Stimulated activated CD4-positive, alpha-beta T cell treated with anti-CD3 and anti-CD28 coated beads, TNF-alpha, amount 100 ng/mL, for 24 hours (primary cell): ENCODE data around the gene AP1M1.
A peak's percentile ranks its signal among the peaks of the same experiment; 100 is the strongest.
"Not testable (repeated sequence)": the region's sequence is repeated elsewhere in the genome, so short reads cannot be mapped to it uniquely, and the experiment has no call there.

Source experiments
- DNase-seq, 3 experiments: peaks; one replicate each; pipeline ENCODE4 v3.0.0-alpha.2; 2020; ENCODE audit warnings: low read depth in 3 of 3

Gene AP1M1

DNA sequence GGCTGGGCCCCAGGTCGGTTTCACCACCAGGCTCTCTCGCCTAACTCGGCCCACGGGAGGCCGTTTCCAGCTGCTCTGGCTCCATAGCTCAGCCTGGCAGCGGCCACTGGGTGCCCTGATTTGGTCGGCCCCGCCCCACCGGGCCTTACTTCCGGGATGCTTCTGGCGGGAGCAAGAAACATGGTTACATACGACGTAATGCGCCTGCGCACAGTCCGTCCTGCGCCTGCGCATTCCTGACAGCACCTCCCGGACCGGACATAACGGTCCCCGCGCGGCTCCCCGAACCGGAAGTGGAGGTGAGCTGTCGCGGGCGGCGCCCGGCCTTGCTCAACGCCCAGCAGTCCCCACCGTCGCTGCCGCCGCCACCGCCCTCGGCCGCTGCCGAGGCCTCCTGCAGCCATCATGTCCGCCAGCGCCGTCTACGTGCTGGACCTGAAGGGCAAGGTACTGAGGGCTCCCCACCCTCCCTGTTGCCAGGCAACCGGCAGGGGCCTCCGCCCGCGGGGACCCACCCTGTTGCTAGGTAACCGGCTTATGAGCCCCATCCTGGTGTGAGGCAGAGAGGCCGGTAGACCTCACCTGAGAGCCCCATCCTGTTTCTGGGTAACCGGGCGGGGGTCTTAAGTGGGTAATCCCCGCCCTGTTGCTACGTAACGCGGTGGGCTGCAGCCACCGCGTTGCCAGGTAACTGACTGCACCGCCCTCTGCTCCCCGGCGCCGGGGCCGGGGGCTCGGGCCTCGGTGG is at the start of gene AP1M1:
TSS of gene AP1M1 (plus strand) at position 290 of the 748 bp plus-strand sequence. CDS start at position 406, 116 bp downstream.
- DNase-seq = peak; percentile 96 to 99 (median 98)

DNA sequence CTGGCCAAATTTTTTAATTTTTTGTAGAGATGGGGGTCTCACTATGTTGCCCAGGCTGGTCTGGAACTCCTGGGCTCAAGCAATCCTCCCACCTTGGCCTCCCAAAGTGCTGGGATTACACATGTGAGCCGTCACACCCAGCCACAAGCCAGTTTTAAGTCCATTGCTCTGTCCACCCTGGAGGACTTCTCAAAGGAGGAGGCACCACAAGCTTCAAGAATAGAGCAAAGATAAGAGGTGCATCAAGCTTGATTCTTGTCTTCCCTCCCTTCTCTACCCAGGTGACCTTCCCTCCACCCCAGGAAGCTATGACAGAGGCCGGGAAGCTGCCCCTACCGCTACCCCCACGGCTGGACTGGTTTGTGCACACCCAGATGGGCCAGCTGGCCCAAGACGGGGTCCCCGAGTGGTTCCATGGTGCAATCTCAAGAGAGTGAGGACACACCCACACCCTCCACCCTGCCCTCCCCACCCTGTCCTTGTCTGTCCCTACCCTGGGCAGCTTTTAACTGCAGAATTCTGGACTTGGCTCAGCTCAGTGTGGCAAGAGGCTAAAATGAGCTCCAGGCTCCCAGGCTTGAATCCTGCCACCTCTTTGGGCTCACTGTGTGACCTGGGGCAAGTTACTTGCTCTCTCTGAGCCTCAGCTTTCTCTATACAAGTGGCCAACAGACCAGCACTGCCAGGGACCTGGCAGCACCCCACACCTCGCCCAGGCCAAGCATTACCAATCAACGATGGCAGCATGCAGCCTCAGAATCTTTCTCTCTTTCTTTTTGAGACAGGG is 49.1 kb upstream of the AP1M1 start:
- no peak for DNase-seq

DNA sequence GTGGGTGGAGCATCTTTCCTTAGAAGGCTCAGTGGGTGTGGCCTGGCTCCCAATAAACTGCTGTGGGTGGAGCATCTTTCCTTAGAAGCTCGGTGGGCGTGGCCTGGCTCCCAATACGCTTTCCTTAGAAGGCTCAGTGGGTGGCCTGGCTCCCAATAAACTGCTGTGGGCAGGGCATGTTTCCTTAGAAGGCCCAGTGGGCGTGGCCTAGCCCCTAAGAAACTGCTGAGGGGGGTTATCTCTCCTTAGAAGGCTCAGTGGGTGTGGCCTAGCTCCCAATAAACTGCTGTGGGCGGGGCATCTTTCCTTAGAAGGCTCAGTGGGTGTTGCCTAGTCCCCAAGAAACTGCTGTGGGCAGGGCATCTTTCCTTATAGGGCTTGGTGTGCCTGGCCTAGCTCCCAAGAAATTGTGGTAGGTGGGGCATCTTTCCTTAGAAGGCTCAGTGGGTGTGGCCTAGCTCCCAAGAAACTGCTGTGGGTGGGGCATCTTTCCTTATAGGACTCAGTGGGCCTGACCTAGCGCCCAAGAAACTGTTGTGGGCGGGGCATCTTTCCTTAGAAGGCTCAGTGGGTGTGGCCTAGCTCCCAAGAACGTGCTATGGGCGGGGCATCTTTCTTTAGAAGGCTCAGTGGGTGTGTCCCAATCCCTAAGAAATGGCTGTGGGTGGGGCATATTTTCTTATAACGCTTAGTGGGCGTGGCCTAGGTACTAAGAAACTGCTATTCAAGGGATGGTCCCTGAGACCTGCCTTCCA is 44.0 kb upstream of the AP1M1 start:
- no peak for DNase-seq

DNA sequence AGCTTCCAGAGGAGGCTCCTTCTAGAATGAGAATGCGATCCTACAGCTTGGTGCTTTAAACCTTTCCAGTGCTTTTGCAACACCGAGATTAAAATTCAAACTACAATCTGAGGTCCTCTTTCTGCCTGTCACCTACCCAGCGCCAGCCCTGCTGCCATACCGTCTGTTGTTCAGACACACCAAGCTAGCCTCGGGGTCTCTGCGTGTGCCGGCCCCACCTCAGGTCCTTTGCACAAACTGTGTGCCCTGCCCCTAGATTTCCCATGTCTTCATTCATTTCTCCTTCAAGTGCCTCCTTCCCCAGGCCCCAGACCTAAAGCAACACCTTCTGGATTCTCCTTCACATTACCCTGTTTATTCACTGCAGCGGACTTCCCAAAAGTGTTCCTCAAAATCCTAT is 43.2 kb upstream of the AP1M1 start:
- DNase-seq = no peak

DNA sequence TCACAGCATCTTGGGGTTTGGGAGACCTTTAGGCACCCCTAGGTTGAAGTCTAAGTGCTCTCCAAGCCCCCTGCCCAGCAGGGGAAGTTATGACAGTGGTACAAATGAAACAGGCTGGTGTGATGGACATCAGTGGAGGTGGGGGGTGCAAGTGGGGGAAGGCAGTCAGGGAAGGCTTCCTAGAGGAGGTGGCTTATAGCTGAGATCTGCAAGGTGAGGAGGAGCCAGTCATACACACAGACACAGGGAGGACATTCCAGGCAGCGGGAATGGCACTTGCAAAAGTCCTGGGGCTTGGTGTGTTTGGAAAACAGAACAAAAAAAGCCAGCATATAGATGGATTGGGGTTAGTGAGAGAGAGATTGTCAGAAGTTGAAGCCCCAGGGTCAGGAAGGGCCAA is 42.6 kb upstream of the AP1M1 start:
- no peak for DNase-seq

DNA sequence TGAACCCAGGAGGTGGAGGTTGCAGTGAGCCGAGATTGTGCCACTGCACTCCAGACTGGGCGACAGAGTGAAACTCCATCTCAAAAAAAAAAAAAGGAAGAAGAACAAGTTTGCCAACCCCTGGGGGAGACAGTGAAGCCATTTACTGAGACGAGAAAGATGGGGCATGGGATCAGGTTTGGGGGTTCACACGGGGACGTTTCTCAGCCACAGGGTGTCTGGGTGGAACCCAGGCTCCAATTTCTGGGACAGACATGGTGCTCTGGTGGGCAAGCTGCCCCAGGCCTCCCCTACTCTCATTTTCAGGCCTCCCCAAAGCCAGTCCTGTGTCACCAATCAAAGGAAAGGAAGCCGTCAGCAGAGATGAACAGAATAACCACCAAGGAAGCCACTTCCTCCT is 40.8 kb upstream of the AP1M1 start:
- DNase-seq = no peak

DNA sequence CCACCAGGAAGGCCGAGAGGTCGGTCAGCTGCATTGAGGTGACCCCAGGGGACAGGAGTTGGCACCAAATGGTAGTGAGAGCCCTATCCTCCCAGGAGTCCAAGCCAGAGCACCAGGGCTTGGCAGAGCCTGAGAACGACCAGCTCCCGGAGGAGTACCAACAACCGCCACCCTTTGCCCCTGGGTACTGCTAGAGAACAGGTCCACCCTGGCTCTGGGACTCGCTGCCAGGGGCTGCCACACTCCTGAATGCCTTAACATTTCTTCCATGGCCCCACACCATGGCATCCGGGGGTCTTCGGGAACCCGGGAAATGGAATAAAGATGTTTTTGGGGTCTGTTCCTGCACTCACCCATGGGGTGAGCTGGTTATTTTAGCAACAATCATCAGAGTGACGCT is 40.1 kb upstream of the AP1M1 start:
- no peak for DNase-seq

DNA sequence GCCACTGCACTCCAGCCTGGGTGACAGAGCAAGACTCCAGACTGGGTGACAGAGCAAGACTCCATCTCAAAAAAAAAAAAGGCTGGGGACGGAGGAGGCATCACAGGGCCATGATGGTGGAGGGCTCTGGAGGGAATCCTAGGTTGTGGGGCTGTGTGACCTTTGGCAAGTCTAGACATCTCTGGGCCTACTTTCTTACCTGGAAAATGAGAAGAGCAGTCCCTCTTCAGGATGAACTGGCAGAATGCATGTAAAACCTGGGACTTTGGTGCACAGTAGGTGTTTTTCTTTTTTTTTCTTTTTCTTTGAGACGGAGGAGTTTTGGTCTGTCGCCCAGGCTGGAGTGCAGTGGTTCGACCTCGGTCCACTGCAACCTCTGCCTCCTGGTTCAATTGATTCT is 38.1 kb upstream of the AP1M1 start:
- DNase-seq = no peak

DNA sequence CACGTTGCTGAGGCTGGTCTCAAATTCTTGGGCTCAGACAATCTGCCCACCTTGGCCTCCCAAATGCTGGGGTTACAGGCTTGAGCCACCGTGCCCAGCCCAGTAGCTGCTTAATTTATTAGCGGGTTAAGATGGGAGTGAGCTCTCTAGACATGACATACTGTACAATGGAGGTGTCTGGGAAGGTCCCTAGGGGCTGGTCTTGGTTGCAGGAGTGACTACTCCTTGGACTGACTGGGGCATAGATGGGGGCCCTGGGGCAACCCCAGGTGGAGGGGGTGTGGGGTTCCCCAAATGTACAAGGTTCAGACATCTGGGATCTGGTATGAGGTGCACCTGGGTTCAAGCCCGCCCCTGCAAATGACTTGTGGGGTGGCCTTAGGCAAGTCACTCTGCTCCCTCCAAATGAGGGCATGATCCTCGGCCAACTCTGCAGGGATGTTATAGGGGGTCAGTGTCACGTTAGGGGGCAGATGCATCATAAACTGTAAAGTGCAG is 37.2 kb upstream of the AP1M1 start:
- no peak for DNase-seq

DNA sequence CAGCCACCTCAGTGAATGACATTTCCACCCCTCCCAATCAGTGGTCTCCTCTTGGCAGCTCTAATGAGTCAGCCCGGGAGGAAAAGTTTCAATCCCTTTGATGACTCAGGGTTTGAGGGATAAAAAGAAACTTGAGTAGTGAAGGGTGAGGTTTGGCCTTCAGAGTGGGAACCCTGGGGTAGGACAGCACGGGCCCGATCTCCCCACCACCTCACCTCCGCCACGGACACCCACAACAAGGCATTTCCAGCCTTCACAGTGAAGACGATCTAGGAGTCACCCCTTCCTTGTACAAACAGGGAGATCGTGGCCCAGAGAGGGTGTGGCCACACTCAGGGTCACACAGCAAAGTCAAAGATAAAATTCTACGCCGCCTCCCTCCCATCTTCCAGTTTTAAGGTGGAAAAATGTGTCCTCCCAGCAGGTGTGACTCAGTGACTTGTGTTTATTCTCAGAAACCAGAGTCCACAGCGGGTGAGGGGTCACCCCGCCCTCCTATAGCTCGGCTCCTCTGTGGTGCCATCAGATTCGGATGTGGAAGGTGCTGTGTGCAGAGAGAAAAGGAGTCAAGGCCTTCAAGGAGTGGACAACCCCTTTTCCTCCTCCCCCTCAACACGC is 36.7 kb upstream of the AP1M1 start:
- DNase-seq = peak in 2 of 3 experiments; percentile 20 to 68

DNA sequence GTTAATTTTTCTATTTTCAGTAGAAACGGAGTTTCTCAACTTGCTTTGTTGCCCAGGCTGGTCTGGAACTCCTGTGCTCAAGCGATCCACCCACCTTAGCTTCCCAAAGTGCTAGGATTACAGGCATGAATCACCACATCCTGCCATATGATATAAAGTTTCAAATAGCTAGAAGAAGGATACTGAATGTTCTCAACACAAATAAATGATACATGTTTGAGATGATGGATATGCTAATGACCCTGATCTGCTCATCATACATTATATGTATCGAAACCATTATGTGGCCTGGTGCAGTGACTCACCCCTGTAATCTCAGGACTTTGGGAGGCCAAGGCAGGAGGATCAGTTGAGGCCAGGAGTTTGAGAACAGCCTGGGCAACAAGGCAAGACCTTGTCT is 35.9 kb upstream of the AP1M1 start:
- no peak for DNase-seq

DNA sequence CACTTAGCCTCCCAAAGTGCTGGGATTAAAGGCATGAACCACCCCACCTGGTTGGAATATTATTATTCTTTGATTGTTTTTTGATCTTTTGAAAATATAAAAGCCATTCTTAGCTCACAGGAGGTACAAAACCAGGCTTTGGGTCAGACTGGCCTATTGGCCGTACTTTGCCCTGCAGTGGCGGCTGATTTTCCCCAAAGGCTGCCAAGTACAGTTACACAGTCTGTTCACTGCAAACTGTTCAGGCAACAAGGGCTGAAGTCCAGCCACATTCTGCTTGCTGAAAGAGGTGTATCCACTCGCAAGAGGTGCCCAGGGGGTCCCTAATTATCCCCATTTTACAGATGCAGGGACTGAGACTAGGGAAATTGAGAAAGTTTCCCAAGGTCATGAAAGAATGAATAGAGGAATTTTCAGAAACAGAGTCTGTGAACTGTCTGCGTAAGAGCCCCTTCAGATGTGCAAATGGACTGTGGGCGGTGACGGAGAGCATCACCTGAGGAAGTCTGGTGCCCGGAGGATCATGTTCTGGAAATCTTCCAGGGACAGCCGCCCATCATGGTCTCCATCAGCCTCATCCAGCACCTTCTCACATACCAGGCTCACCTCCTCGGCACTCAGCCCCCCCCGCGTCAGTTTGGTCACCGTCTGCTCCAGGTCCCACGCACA is 33.4 kb upstream of the AP1M1 start:
- DNase-seq = no peak

DNA sequence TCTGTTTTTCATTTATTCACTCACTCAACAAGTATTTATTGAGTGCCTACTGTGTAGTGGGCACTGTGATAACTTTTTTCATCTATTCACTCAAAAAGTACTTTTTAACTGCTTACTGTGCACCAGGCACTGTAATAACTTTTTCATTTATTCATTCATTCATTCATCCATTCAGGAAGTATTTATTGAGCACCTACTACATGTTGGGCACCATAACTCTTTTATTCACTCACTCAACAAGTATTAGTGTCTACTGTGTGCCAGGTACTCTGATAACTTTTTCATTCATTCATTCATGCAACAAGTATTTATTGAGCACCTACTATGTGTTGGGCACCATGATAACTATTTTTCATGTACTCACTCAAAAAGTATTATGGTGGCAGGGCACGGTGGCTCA is 31.3 kb upstream of the AP1M1 start:
- no peak for DNase-seq

DNA sequence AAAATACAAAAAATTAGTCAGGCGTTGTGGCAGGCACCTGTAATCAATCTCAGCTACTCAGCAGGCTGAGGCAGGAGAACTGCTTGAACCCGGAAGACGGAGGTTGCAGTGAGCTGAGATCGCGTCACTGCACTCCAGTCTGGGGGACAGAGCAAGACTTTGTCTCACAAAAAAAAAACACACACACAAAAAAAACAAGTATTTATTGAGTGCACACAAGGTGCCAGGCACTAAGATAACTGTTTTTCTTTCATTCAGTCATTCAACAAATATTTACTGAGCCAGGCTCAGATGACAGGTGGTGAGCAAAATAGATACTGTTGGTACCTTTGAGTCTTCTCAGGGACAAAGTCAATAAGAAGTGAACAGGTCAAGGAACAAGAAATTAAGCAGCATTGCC is 30.7 kb upstream of the AP1M1 start:
- no peak for DNase-seq

DNA sequence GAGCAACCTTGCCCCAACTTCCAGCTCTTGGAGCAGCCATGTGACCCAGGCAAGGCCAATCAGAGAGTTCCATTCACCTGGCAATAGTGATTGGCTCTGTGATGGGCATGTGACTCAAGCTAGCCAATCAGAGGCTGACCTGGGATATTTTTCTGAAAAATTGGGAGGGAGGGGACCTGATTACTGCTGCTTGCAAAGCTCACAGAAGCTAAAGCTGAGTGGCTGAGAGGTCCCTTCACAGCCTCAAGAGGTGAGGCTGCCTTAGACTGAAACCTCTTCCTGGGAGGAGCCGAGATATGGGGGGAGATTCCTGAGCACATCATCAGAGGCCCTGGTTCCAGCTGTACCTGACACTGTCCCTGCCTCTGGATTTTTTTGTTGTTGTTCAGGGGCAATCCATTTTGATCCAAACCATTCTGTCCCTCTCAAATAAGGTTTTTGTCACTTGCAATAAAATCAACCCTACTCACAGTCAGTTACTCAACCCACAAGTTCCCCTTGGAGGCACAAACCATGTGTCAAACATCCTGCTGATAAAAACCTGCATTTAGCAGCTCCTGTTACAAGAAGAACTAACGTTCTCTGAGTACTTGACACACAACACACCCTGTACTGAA is 29.1 kb upstream of the AP1M1 start:
- no peak for DNase-seq

DNA sequence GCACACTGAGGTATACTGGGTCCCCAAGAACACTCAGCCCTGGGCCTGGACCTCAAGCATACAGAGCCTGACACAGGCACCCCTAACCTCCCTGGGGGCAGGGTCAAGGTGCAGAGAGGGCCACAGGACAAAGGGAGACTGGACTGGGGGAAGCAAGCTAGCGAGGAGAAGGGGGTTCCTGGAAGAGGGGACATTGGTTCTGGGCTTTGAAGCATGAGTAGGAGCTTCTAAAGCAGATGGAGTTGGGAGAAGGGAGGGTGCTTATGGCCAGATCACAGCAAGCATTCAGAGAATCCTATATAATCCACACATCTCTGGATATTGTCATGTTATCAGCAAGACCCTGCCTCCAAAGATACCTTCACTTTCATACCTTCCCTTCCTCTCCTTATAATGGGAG is 27.6 kb upstream of the AP1M1 start:
- no peak for DNase-seq

DNA sequence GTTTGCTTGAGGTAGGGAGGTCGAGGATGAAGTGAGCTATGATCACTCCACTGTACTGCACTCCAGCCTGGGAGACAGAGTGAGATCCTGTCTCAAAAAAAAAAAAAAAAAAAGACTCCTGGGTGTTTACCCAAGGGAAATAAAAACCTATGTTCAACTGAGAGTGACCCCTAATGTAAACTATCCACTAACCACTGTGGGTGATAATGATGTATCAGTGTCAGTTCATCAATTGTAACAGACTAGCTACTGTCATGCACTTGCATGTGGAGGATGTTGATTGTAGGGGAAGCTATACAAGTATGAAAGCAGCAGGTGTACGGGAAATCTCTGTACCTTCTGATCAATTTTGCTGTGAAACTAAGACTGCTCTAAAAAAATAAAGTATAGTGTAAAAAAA is 21.8 kb upstream of the AP1M1 start:
- DNase-seq = no peak

DNA sequence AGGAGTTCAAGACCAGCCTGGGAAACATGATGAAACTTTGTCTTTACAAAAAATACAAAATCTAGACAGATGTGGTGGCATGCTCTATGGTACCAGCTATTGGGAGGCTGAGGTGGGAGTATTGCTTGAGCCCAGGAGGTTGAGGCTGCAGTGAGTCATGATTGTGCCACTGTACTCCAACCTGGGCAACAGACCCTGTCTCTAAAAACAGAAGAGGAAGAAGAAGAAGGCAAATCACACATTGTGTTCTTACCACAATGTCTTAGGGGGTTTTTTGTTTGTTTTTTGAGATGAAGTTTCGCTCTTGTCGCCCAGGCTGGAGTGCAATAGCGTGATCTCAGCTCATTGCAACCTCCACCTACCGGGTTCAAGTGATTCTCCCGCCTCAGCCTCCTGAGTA is 18.8 kb upstream of the AP1M1 start:
- DNase-seq = not testable (repeated sequence)

DNA sequence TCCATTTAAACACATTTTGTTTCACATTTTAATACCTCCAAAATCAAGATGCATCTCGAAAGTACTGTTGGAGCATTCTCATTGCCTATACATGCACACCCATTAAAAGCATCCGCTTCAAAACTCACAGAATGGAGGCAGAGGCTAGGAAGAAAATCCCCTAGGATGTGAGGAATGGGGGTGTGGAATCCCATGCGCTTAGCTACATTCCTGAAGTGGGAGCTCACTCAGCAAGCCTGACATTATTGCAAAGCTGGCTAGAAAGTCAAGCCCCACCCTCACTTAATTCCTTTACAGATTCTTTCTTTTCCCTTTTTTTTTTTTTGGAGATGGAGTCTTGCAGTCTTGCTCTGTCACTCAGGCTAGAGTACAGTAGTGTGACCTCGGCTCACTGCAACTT is 17.1 kb upstream of the AP1M1 start:
- no peak for DNase-seq

DNA sequence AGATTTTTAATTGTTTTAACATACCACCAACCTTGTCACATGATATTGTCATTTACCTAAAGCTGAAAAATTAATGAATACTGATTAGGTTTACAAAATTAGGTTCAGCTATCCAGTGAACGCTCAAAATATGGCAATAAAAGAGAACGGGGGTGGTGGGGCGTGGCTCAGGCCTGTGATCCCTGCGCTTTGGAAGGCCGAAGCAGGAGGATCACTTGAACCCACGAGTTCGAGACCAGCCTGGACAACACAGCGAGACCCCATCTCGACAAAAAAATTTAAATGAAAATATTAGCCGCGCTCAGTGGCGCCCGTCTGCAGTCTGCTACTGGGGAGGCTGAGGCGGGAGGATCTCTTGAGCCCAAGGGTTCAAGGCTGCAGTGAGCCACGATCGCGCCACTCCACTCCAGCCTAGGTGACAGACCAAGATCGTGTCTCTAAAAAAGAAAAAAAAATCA is 13.0 kb upstream of the AP1M1 start:
- DNase-seq = no peak
